SU-DHL-6 (cell line): Measurements from ENCODE around the gene FOXN3.

Source experiments
- H2AFZ ChIP-seq: fragments of 200-600 bp; sonication (generic); 2 replicates; pipeline ENCODE4 v1.6.1; 2014; ENCODE audit warnings: low read depth, mild to moderate bottlenecking, moderate library complexity, mixed read lengths, antibody characterized with exemption, low read length; ENCODE audit not compliant: severe bottlenecking
- H3F3A ChIP-seq: fragments of 200-600 bp; shearing (Covaris generic); 2 replicates; pipeline ENCODE4 v1.6.0; 2016; ENCODE audit warnings: antibody characterized with exemption, mild to moderate bottlenecking; ENCODE audit not compliant: insufficient read depth
- H3K27ac ChIP-seq: fragments of 200-600 bp; sonication (generic); 2 replicates; pipeline ENCODE4 v1.5.1; 2016; ENCODE audit warnings: low read depth, mild to moderate bottlenecking, low read length, moderate library complexity, mixed read lengths
- H3K27me3 ChIP-seq: fragments of 200-600 bp; sonication (generic), shearing (Covaris generic); 2 replicates; pipeline ENCODE4 v1.6.0; 2014; ENCODE audit warnings: mild to moderate bottlenecking, low read length
- H3K36me3 ChIP-seq: fragments of 200-600 bp; sonication (generic); 2 replicates; pipeline ENCODE4 v1.6.1; 2014; ENCODE audit warnings: mild to moderate bottlenecking, low read length, mixed read lengths
- H3K4me2 ChIP-seq: fragments of 300-600, 200-600 bp; shearing (Covaris generic), sonication (generic); 2 replicates; pipeline ENCODE4 v1.6.0; 2014; ENCODE audit warnings: low read length, low read depth, mild to moderate bottlenecking; ENCODE audit not compliant: poor library complexity, severe bottlenecking
- H3K4me3 ChIP-seq: fragments of 200-600 bp; sonication (generic); 2 replicates; pipeline ENCODE4 v1.5.1; 2014; ENCODE audit warnings: antibody characterized with exemption, low read length, mild to moderate bottlenecking, mixed read lengths; ENCODE audit not compliant: insufficient read depth, poor library complexity, severe bottlenecking
- H3K79me2 ChIP-seq: fragments of 200-600 bp; sonication (generic); 2 replicates; pipeline ENCODE4 v1.6.1; 2014; ENCODE audit warnings: mild to moderate bottlenecking, low read length, moderate library complexity; ENCODE audit not compliant: insufficient read depth
- H3K9ac ChIP-seq: fragments of 200-600 bp; sonication (generic); 2 replicates; pipeline ENCODE4 v1.7.0; 2014; ENCODE audit warnings: mild to moderate bottlenecking, low read length
- H3K9me2 ChIP-seq: fragments of 200-600 bp; sonication (generic); replicated peaks from 2 replicates; pipeline ENCODE4 v1.6.1; 2014; ENCODE audit warnings: low read length; ENCODE audit not compliant: insufficient read depth
- H3K9me3 ChIP-seq: fragments of 200-600 bp; sonication (generic); 2 replicates; pipeline ENCODE4 v1.6.1; 2014; ENCODE audit warnings: low read length, mixed read lengths; ENCODE audit not compliant: insufficient read depth
- H4K20me1 ChIP-seq: fragments of 200-600 bp; sonication (generic); 2 replicates; pipeline ENCODE4 v1.6.1; 2014; ENCODE audit warnings: low read depth, mild to moderate bottlenecking, antibody characterized with exemption, low read length, moderate library complexity, mixed read lengths
- CTCF ChIP-seq: fragments of 200-600 bp; sonication (generic); IDR thresholded peaks from one replicate; pipeline ENCODE4 v1.5.1; 2017; ENCODE audit warnings: antibody characterized with exemption, mild to moderate bottlenecking, low read length, moderate library complexity; ENCODE audit not compliant: insufficient read depth, poor library complexity, severe bottlenecking
- EZH2phosphoT487 ChIP-seq: fragments of 200-600 bp; sonication (generic), shearing (Covaris generic); conservative IDR thresholded peaks from 2 replicates; pipeline ENCODE4 v1.6.1; 2018; ENCODE audit warnings: mild to moderate bottlenecking, antibody characterized with exemption, low read length, moderate library complexity, mixed read lengths

The FOXN3 gene

DNA sequence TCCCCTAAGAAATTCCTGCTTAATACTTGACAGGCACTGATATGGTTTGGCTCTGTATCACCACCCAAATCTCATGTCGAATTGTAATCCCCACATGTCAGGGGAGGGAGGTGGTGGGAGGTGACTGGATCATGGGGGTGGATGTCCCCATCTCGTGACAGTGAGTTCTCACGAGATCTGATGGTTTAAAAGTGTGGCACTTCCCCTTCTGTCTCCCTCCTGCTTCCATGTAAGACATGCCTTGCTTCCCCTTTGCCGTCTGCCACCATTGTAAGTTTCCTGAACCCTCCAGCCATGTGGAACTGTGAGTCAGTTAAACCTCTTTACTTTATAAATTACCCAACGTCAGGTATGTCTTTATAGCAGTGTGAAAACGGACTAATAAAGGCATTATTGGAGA is 198.0 kb downstream of the FOXN3 start:
- H3K36me3 ChIP-seq = peaks cover 11% of the 10 kb centered on the region
- no peaks in the 10 kb centered on the region for H4K20me1 ChIP-seq
- H3K27ac ChIP-seq = no peak overlapping the region
- no peaks in the 10 kb centered on the region for H3K9me2 ChIP-seq
- H3K9ac ChIP-seq = no peak overlapping the region
- no peaks in the 10 kb centered on the region; the same call in none of the 2 replicates for H3K79me2 ChIP-seq
- TF ChIP-seq CTCF = no peak
- TF ChIP-seq EZH2phosphoT487 = no peak
- H3K4me3 ChIP-seq = no peak overlapping the region
- H3K27me3 ChIP-seq = no peaks in the 10 kb centered on the region
- H3K4me2 ChIP-seq = no peak overlapping the region
- no peaks in the 10 kb centered on the region for H3K9me3 ChIP-seq
- H2AFZ ChIP-seq = no peak overlapping the region
- H3F3A ChIP-seq = no peaks in the 10 kb centered on the region

DNA sequence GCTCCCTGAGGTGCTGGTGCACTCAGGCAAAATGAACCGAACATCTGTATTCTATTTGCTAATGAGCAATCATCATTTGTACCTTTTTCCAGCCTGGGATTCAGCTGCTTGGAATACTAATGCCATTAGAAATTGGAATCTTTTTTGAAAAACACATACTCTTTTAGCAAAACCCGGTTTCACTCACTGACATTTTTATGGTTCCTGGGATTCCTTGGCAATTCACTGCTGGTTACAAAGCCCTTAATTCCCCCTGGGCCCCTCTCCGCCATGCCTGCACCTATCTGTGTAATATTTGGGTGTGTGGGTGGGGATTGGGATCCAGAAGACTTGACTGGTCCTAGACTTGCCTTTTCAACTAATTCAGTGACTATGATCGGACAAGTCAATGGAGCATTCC is 199.1 kb downstream of the FOXN3 start:
- Histone ChIP-seq H3K27ac (no peak overlapping the region), H3K9ac (no peak overlapping the region), H3F3A (no peaks in the 10 kb centered on the region), H3K4me2 (no peak overlapping the region), H3K36me3 (peaks cover 11% of the 10 kb centered on the region), H3K79me2 (no peaks in the 10 kb centered on the region; the same call in none of the 2 replicates), H2AFZ (no peak overlapping the region), H3K9me3 (no peaks in the 10 kb centered on the region), H4K20me1 (no peaks in the 10 kb centered on the region), H3K27me3 (no peaks in the 10 kb centered on the region), H3K4me3 (no peak overlapping the region), H3K9me2 (no peaks in the 10 kb centered on the region)
- no peak for TF ChIP-seq CTCF

- Histone ChIP-seq H3K9me2 (no peaks in the 10 kb centered on the region), H2AFZ (no peak overlapping the region), H4K20me1 (no peaks in the 10 kb centered on the region), H3K27me3 (no peaks in the 10 kb centered on the region), H3K9me3 (no peaks in the 10 kb centered on the region), H3K27ac (no peak overlapping the region), H3F3A (no peaks in the 10 kb centered on the region), H3K79me2 (no peaks in the 10 kb centered on the region; the same call in 1 of the 2 replicates), H3K36me3 (peaks cover 11% of the 10 kb centered on the region), H3K9ac (no peak overlapping the region), H3K4me3 (no peak overlapping the region), H3K4me2 (no peak overlapping the region)
- TF ChIP-seq EZH2phosphoT487 (no peak), CTCF (no peak)
Observed at GRCh38 chr14:89215531-89215930, 201.5 kb downstream of the FOXN3 start.

DNA sequence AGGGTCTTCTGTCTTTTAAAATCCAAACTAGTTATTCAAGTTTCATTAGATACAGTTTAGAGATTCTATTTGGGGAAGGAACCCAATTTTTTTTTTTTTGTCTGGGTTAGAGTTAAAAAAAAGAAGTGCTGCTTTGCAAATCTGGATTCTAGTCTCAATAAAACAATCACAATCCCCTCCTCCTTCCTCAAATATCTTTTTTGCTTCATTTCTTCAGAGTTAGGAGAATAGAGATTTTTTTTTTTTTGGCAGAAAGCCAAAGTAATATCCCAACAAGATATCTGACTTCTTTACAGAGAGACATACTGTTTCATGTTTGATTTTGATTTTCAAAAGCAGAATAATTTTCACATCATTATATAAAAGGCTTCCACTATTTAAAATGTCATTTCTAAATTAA is 201.9 kb downstream of the FOXN3 start:
- peaks cover 11% of the 10 kb centered on the region for H3K36me3 ChIP-seq
- no peaks in the 10 kb centered on the region for H4K20me1 ChIP-seq
- H2AFZ ChIP-seq = no peak overlapping the region
- H3K4me3 ChIP-seq = no peak overlapping the region
- H3K27ac ChIP-seq = no peak overlapping the region
- no peaks in the 10 kb centered on the region for H3K27me3 ChIP-seq
- no peak overlapping the region for H3K4me2 ChIP-seq
- H3K9ac ChIP-seq = no peak overlapping the region
- no peaks in the 10 kb centered on the region for H3K9me3 ChIP-seq
- TF ChIP-seq EZH2phosphoT487 = no peak
- no peak for TF ChIP-seq CTCF
- no peaks in the 10 kb centered on the region for H3K9me2 ChIP-seq
- no peaks in the 10 kb centered on the region; the same call in 1 of the 2 replicates for H3K79me2 ChIP-seq
- no peaks in the 10 kb centered on the region for H3F3A ChIP-seq
